ENCODE measurements around the gene TUSC2.

DNA sequence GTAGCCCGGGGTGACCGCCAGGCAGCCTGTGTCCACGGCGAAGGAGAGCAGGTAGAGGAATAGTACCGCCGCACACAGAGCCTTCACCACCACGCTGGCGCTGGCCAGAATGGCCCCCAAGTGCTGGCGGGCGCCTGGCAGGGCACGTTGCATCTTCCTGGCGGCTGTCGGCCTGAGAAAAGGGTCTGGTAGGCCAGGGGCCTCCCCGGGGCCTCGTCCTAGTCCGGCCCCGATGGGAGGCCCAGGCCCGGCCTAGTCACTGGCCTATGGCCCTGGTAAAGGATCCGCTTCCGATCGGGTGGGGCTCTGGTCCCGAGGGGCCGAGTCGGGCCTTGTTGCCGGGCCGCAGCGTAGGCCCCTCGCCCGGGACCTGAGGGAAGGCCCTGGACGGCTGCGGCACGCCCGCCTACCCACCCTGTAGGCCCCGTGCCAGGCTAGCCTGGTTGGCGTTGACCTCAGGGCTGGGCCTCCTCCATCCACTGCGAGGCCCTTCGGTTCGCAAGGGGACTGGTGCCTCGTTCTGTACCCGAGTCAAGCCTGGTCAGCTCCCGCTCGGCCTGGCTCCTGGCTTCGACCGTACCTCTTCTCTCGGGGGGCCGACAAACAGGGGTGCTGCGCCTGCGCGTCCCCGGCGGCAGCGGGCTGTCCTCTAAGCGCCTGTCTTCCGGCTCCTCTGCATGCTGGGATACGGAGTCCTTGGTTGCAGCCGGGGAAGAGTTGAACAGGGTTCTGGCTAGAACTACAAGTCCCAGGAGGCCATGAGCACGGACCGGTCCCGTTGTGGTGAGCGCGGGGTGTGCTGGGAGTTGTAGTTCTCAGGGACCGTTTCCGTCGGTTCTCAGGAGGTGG lies 31.1 kb upstream of the TUSC2 start, which contains the start of gene TMEM115:
- TF ChIP-seq, protein P1, sequence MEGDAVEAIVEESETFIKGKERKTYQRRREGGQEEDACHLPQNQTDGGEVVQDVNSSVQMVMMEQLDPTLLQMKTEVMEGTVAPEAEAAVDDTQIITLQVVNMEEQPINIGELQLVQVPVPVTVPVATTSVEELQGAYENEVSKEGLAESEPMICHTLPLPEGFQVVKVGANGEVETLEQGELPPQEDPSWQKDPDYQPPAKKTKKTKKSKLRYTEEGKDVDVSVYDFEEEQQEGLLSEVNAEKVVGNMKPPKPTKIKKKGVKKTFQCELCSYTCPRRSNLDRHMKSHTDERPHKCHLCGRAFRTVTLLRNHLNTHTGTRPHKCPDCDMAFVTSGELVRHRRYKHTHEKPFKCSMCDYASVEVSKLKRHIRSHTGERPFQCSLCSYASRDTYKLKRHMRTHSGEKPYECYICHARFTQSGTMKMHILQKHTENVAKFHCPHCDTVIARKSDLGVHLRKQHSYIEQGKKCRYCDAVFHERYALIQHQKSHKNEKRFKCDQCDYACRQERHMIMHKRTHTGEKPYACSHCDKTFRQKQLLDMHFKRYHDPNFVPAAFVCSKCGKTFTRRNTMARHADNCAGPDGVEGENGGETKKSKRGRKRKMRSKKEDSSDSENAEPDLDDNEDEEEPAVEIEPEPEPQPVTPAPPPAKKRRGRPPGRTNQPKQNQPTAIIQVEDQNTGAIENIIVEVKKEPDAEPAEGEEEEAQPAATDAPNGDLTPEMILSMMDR (conservative IDR thresholded peaks at IDR 0.05; ENCODE audit: low read depth, low read length), result no peak
- TF ChIP-seq EZH2 (IDR thresholded peaks at IDR 0.05; ENCODE audit: borderline replicate concordance, low read depth, low read length, poor library complexity, severe bottlenecking), result no peak
